GM12878 (cell line): ENCODE results near the gene SP2. TPM values are rescaled to one million over a fixed set of nuclear protein-coding genes. Genes with fewer than 3 reads are reported as not detected.

Experiments used
- ATAC-seq: fragments of 200-7000 bp; cut with Tn5 transposase; 3 replicates; pipeline ENCODE4 v1.9.1; 2020; ENCODE audit warnings: mild to moderate bottlenecking, moderate library complexity
- BruUV-seq: library from RNA; stranded (reverse); fragments of 400-500 nt; replicated peaks from 2 replicates; lab custom pipeline; 2021; lab: Mats Ljungman, UMichigan
- CTCF ChIA-PET: fragments of 300-600 bp; sonication (Branson Sonifier 250); formaldehyde crosslinking; extraction: SDS; loops from one replicate; lab custom pipeline; 2021; ENCODE audit warnings: inconsistent platforms; lab: Yijun Ruan, JAX
- POLR2A ChIA-PET: fragments of 350-600 bp; formaldehyde crosslinking; extraction: SDS; loops from one replicate; lab custom pipeline; 2021; ENCODE audit warnings: inconsistent platforms; lab: Charles Lee
- RAD21 ChIA-PET: fragments of 300-600 bp; sonication (Branson Sonifier 250); formaldehyde crosslinking; loops from one replicate; lab custom pipeline; 2023; ENCODE audit warnings: antibody characterized with exemption; ENCODE audit not compliant: unreplicated experiment; lab: Charles Lee
- SMC1A ChIA-PET: fragments of 300-600 bp; sonication (Branson Sonifier 250); formaldehyde crosslinking; loops from one replicate; lab custom pipeline; 2023; ENCODE audit not compliant: unreplicated experiment, uncharacterized antibody; lab: Charles Lee
- DNase-seq: peaks from one replicate; pipeline ENCODE4 v3.0.0-alpha.2; 2011; ENCODE audit warnings: low read depth, low spot score
- FAIRE-seq: peaks from 3 replicates; lab custom pipeline; 2011; peaks lifted over from hg19 to GRCh38; lab: Jason Lieb, UNC
- H2AFZ ChIP-seq: 2 replicates; pipeline ENCODE4 v1.6.0; 2011; ENCODE audit warnings: low read depth, low read length, control low read depth; ENCODE audit not compliant: control insufficient read depth
- H3K27ac ChIP-seq: 2 replicates; pipeline ENCODE4 v1.5.1; 2011; ENCODE audit warnings: control low read depth; ENCODE audit not compliant: control insufficient read depth, insufficient read depth
- H3K27me3 ChIP-seq, 2 experiments: replicated peaks in 1 of 2; 2 replicates each; pipeline versions ENCODE4 v1.6.0 to v1.6.1; 2011; ENCODE audit warnings: low read length in 1 of 2; ENCODE audit not compliant: control insufficient read depth in 2 of 2, insufficient read depth in 2 of 2
- H3K36me3 ChIP-seq, 2 experiments: 2 replicates each; pipeline ENCODE4 v1.5.1; 2011; ENCODE audit warnings: low read length in 1 of 2; ENCODE audit not compliant: control insufficient read depth in 2 of 2, insufficient read depth in 2 of 2
- H3K4me1 ChIP-seq: 2 replicates; pipeline ENCODE4 v1.6.1; 2011; ENCODE audit warnings: mild to moderate bottlenecking, low read length, moderate library complexity, mixed read lengths; ENCODE audit not compliant: control insufficient read depth, insufficient read depth
- H3K4me2 ChIP-seq: 2 replicates; pipeline ENCODE4 v1.6.0; 2011; ENCODE audit warnings: control low read depth; ENCODE audit not compliant: control insufficient read depth, insufficient read depth
- H3K4me3 ChIP-seq: fragments of 200-600 bp; sonication (generic); 2 replicates; pipeline ENCODE4 v1.5.1; 2016
- H3K79me2 ChIP-seq: 2 replicates; pipeline ENCODE4 v1.6.0; 2011; ENCODE audit warnings: low read length; ENCODE audit not compliant: control insufficient read depth, insufficient read depth
- H3K9ac ChIP-seq: 2 replicates; pipeline ENCODE4 v1.8.0; 2011; ENCODE audit warnings: low read length, control low read depth, mixed read lengths; ENCODE audit not compliant: control insufficient read depth, insufficient read depth
- H3K9me3 ChIP-seq: replicated peaks from 3 replicates; pipeline ENCODE4 v1.5.1; 2011; ENCODE audit warnings: mild to moderate bottlenecking, low read length; ENCODE audit not compliant: control insufficient read depth, insufficient read depth
- H4K20me1 ChIP-seq: 2 replicates; pipeline ENCODE4 v1.6.0; 2011; ENCODE audit not compliant: control insufficient read depth, insufficient read depth
- CBFB ChIP-seq: IDR thresholded peaks from 2 replicates; pipeline ENCODE4 v1.6.1; 2016; ENCODE audit warnings: antibody characterized with exemption, low read depth
- CEBPB ChIP-seq, 2 experiments: fragments of 150-350 bp in 1 of 2; IDR thresholded peaks; 2 replicates each; pipeline ENCODE4 v1.6.1; 2012 to 2014; ENCODE audit warnings: low read depth in 2 of 2, low read length in 2 of 2, borderline replicate concordance in 1 of 2, inconsistent platforms in 1 of 2
- EED ChIP-seq: sonication (generic); IDR thresholded peaks from 2 replicates; pipeline ENCODE4 v1.6.1; 2016; ENCODE audit warnings: antibody characterized with exemption, low read depth
- ETV6 ChIP-seq, 2 experiments: fragments of 450-650 bp in 1 of 2; IDR thresholded peaks in 1 of 2; conservative IDR thresholded peaks in 1 of 2; 2 replicates each; pipeline ENCODE4 v1.6.1; 2014; ENCODE audit warnings: antibody characterized with exemption in 1 of 2, borderline replicate concordance in 1 of 2, low read depth in 1 of 2, mild to moderate bottlenecking in 1 of 2, moderate library complexity in 1 of 2
- FOXK2 ChIP-seq: fragments of 450-650 bp; IDR thresholded peaks from 2 replicates; pipeline ENCODE4 v1.6.1; 2017; ENCODE audit warnings: mild to moderate bottlenecking, moderate library complexity
- HSF1 ChIP-seq: fragments of 150-350 bp; IDR thresholded peaks from 2 replicates; pipeline ENCODE4 v1.6.1; 2014; ENCODE audit warnings: mild to moderate bottlenecking, low read depth, low read length
- KDM1A ChIP-seq: fragments of 200-600 bp; sonication (generic); IDR thresholded peaks from 2 replicates; pipeline ENCODE4 v1.6.1; 2016; ENCODE audit warnings: borderline replicate concordance
- NBN ChIP-seq: fragments of 450-650 bp; IDR thresholded peaks from 2 replicates; pipeline ENCODE4 v1.6.1; 2016
- NR2F1 ChIP-seq: fragments of 450-650 bp; conservative IDR thresholded peaks from 2 replicates; pipeline ENCODE4 v1.6.1; 2017; ENCODE audit warnings: mild to moderate bottlenecking
- PAX8 ChIP-seq: fragments of 450-650 bp; IDR thresholded peaks from 2 replicates; pipeline ENCODE4 v1.6.1; 2017; ENCODE audit warnings: mild to moderate bottlenecking, moderate library complexity
- PKNOX1 ChIP-seq: fragments of 450-650 bp; IDR thresholded peaks from 2 replicates; pipeline ENCODE4 v1.6.1; 2016; ENCODE audit warnings: mild to moderate bottlenecking
- POU2F2 ChIP-seq: IDR thresholded peaks from 3 replicates; pipeline ENCODE4 v1.6.1; 2011; ENCODE audit warnings: low read depth, mild to moderate bottlenecking, low read length, borderline replicate concordance
- RCOR1 ChIP-seq: conservative IDR thresholded peaks from 2 replicates; pipeline ENCODE4 v1.6.1; 2012; ENCODE audit warnings: low read depth, low read length, improper control_type of control experiment
- USF1 ChIP-seq: IDR thresholded peaks from 2 replicates; pipeline ENCODE4 v1.6.1; 2011; ENCODE audit warnings: borderline replicate concordance, low read depth, mild to moderate bottlenecking, moderate library complexity, mixed read lengths, low read length; ENCODE audit not compliant: insufficient read depth; ENCODE audit errors: extremely low read length
- ZNF274 ChIP-seq: IDR thresholded peaks from one replicate; pipeline ENCODE4 v1.8.0; 2011; ENCODE audit not compliant: insufficient read length, insufficient read depth
- ZNF592 ChIP-seq: fragments of 450-650 bp; IDR thresholded peaks from 2 replicates; pipeline ENCODE4 v1.6.1; 2017; ENCODE audit warnings: mild to moderate bottlenecking, moderate library complexity
- in situ Hi-C: fragments of 300-500 bp; cut with MboI; formaldehyde crosslinking; loops from 9 replicates; pipeline ENCODE4 v1.14.3; 2018; ENCODE audit warnings: mixed read lengths
- intact Hi-C: fragments of 100-400 bp; cut with micrococcal nuclease; formaldehyde crosslinking; loops from one replicate; pipeline ENCODE4 v1.14.2; 2022; ENCODE audit not compliant: unreplicated experiment
- polyA plus RNA-seq, 11 experiments: library from polyadenylated mRNA; depleted of rRNA in 4 of 11; unstranded in 6 of 11; stranded (reverse) in 5 of 11; fragments of >200 nt; fragmentation: Nextera tagmentation in 4 of 11; fragmentation: Illumina TruSeq in 1 of 11; extraction: Ambion mirVana in 4 of 11; extraction: Trizol in 1 of 11; gene quantifications; 1 replicate in 1 of 11; 2 replicates in 10 of 11; pipeline versions ENCODE4 v1.2.1 to v1.2.3, GENCODE V29; 2011 to 2016; ENCODE audit warnings: inconsistent platforms in 2 of 11, missing spikeins in 2 of 11, low read depth in 1 of 11
- total RNA-seq, 4 experiments: library from RNA; depleted of rRNA in 3 of 4; stranded (reverse); fragments of >200 nt in 3 of 4; fragmentation: Illumina TruSeq in 1 of 4; extraction: Trizol in 1 of 4; gene quantifications; 2 replicates each; pipeline versions ENCODE4 v1.2.1 to v1.2.3, GENCODE V29; 2013 to 2021

The SP2 gene
- total and polyA plus RNA-seq, 10 of the 15 experiments (the other 5 are each of a cell fraction or from before 2014, with no cell fraction given) = 1.2 to 19.1 (median 4.8) TPM

- no peak for FAIRE-seq
- intact Hi-C loops = no loop called here
- Histone ChIP-seq H3K4me1 (peaks cover 5% of the 10 kb centered on the region), H3K4me2 (no peak overlapping the region), H3K9me3 (no peaks in the 10 kb centered on the region), H3K27ac (no peak overlapping the region), H3K4me3 (no peak overlapping the region), H4K20me1 (no peaks in the 10 kb centered on the region), H3K36me3 (no peaks in the 10 kb centered on the region), H2AFZ (no peak overlapping the region)
- RAD21 ChIA-PET = no interaction called here
- POLR2A ChIA-PET = interaction anchor here (0.6 kb wide), 1 partner anchor 34 kb away, joined by 5 read pairs; no protein-coding TSS in a partner anchor
- CTCF ChIA-PET = interaction anchor here (1.0 to 3.6 kb wide), 4 partner anchors 10 to 161 kb away, joined by 3 to 14 read pairs (median 4); partner anchors contain the start of gene SCRN2
- no peak for TF ChIP-seq CBFB
- TF ChIP-seq ZNF592 = no peak
- no peak for TF ChIP-seq PAX8
- no peak for TF ChIP-seq FOXK2
- no peak for TF ChIP-seq USF1
- no peak for TF ChIP-seq HSF1
- TF ChIP-seq NBN = no peak
- TF ChIP-seq PKNOX1 = no peak
- no peak for TF ChIP-seq CEBPB (IDR thresholded peaks at IDR 0.05; ENCODE audit: borderline replicate concordance in 1 of 2, low read depth in 2 of 2, low read length in 2 of 2)
- TF ChIP-seq KDM1A = no peak
- no peak for TF ChIP-seq NR2F1
- no peak for TF ChIP-seq EED
- TF ChIP-seq ZNF274 = no peak
- no peak for TF ChIP-seq ETV6 (conservative IDR thresholded peaks at IDR 0.05 in 1 of 2, IDR thresholded peaks at IDR 0.05 in 1 of 2; ENCODE audit: borderline replicate concordance in 1 of 2, low read depth in 1 of 2)
- no peak for TF ChIP-seq RCOR1
- no peak for TF ChIP-seq POU2F2
- TF ChIP-seq, all 136 proteins: peak for 0
- SMC1A ChIA-PET = interaction anchor here (1.3 kb wide), 1 partner anchor 35 kb away, joined by 3 read pairs; no protein-coding TSS in a partner anchor
- DNase-seq (no peak), ATAC-seq (no peak)
- BruUV-seq = no TSS peak
- in situ Hi-C loops = no loop called here
- no peaks in the 10 kb centered on the region for H3K79me2 ChIP-seq
- H3K9ac ChIP-seq = no peak overlapping the region
- peaks cover 13 to 38% of the 10 kb centered on the region in 2 experiments for H3K27me3 ChIP-seq
Observed at GRCh38 chr17:47856830-47857229, 39.2 kb upstream of the SP2 start.
